KMS-11 (cell line): ENCODE results near the gene CXCR5.

Experiments
- H2AFZ ChIP-seq: fragments of 200-600 bp; sonication (generic); 2 replicates; pipeline ENCODE4 v1.6.1; 2016; ENCODE audit warnings: antibody characterized with exemption, mixed run types, low read depth
- H3K27ac ChIP-seq: fragments of 200-600 bp; sonication (generic); 2 replicates; pipeline ENCODE4 v1.6.1; 2016; ENCODE audit warnings: mild to moderate bottlenecking, mixed run types
- H3K27me3 ChIP-seq: fragments of 200-600 bp; sonication (generic); 2 replicates; pipeline ENCODE4 v1.6.1; 2017; ENCODE audit warnings: mild to moderate bottlenecking, low read depth, mixed run types, moderate library complexity; ENCODE audit not compliant: insufficient read depth
- H3K36me3 ChIP-seq: fragments of 200-600 bp; sonication (generic); 2 replicates; pipeline ENCODE4 v1.6.1; 2017; ENCODE audit warnings: mild to moderate bottlenecking, mixed run types; ENCODE audit not compliant: insufficient read depth
- H3K4me1 ChIP-seq: fragments of 200-600 bp; sonication (generic); 2 replicates; pipeline ENCODE4 v1.6.1; 2016; ENCODE audit warnings: mild to moderate bottlenecking, low read depth, mixed run types; ENCODE audit not compliant: poor library complexity, severe bottlenecking
- H3K4me2 ChIP-seq: fragments of 200-600 bp; sonication (generic); 2 replicates; pipeline ENCODE4 v1.7.0; 2016; ENCODE audit warnings: mild to moderate bottlenecking, mixed run types
- H3K4me3 ChIP-seq: fragments of 200-600 bp; sonication (generic); IDR thresholded peaks from 2 replicates; pipeline ENCODE4 v1.6.1; 2017; ENCODE audit warnings: low read depth, low read length, mixed read lengths; ENCODE audit not compliant: insufficient read depth
- H3K79me2 ChIP-seq: fragments of 200-600 bp; sonication (generic); 2 replicates; pipeline ENCODE4 v1.6.1; 2016; ENCODE audit warnings: low read depth, mixed run types; ENCODE audit not compliant: insufficient read depth
- H3K9ac ChIP-seq: fragments of 200-600 bp; sonication (generic); 2 replicates; pipeline ENCODE4 v1.6.1; 2016; ENCODE audit warnings: mild to moderate bottlenecking, mixed run types
- H4K20me1 ChIP-seq: fragments of 200-600 bp; sonication (generic); 2 replicates; pipeline ENCODE4 v1.6.1; 2016; ENCODE audit warnings: mild to moderate bottlenecking, mixed run types; ENCODE audit not compliant: insufficient read depth
- CTCF ChIP-seq: fragments of 200-600 bp; sonication (generic); conservative IDR thresholded peaks from 2 replicates; pipeline ENCODE4 v1.6.1; 2017; ENCODE audit warnings: low read depth, mild to moderate bottlenecking, antibody characterized with exemption, low read length, moderate library complexity, mixed read lengths

Gene CXCR5

DNA sequence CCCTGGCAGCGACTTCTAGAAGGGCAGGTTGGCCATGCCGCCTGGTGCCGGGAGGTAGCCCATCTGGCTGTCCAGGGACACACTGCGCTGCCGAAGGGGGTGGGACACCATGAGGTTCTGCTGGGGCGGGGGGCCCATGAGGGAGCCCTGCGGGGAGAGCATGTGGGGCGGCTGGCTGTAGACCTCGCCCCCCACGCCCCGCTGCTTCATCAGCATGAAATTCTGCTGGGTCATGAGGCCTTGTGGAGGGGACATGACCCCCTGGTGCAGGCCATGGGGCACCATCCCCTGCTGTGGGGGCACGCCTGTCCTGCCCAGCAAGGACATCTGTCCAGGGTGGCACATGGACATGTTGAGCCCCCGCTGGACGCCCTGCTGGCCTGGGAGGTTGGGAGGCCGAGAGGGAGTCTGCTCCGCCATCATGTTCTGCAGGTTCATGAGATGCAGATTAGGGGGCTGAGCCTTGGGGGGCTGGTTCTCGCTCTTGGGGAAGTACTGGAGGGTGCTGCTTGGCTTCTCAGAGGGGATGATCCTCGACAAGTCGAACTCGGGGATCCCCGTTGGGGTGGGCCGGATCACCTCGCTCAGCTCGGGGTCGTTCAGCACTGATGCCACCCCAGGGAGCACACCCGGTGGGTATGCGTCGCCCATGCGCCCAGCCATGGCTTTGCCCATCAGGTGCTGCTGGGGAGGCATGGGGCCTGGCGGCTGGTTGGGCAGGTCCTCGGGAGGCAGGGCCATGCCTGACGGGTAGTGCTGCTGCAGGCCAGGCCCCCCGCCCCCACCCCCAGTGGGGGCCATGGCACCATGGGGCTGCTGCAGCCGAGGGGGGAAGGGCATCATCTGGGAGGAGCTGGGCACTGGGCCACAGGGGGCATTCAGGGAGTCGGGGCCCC lies 15.0 kb downstream of the CXCR5 start:
- H3K79me2 ChIP-seq = no peaks in the 10 kb centered on the region
- no peaks in the 10 kb centered on the region for H4K20me1 ChIP-seq
- no peaks in the 10 kb centered on the region for H3K4me1 ChIP-seq
- H3K4me3 ChIP-seq = no peak overlapping the region
- no peak overlapping the region for H2AFZ ChIP-seq
- no peak for TF ChIP-seq CTCF
- no peaks in the 10 kb centered on the region for H3K27me3 ChIP-seq
- H3K4me2 ChIP-seq = no peak overlapping the region
- no peaks in the 10 kb centered on the region for H3K36me3 ChIP-seq
- H3K27ac ChIP-seq = no peak overlapping the region
- H3K9ac ChIP-seq = no peak overlapping the region

GRCh38 chr11:118899296-118899688 lies 15.6 kb downstream of the CXCR5 start:
- Histone ChIP-seq H4K20me1 (no peaks in the 10 kb centered on the region), H3K36me3 (no peaks in the 10 kb centered on the region), H3K4me2 (no peak overlapping the region), H3K4me3 (no peak overlapping the region), H3K9ac (no peak overlapping the region), H2AFZ (no peak overlapping the region), H3K79me2 (no peaks in the 10 kb centered on the region), H3K4me1 (no peaks in the 10 kb centered on the region), H3K27ac (no peak overlapping the region), H3K27me3 (no peaks in the 10 kb centered on the region)
- no peak for TF ChIP-seq CTCF

DNA sequence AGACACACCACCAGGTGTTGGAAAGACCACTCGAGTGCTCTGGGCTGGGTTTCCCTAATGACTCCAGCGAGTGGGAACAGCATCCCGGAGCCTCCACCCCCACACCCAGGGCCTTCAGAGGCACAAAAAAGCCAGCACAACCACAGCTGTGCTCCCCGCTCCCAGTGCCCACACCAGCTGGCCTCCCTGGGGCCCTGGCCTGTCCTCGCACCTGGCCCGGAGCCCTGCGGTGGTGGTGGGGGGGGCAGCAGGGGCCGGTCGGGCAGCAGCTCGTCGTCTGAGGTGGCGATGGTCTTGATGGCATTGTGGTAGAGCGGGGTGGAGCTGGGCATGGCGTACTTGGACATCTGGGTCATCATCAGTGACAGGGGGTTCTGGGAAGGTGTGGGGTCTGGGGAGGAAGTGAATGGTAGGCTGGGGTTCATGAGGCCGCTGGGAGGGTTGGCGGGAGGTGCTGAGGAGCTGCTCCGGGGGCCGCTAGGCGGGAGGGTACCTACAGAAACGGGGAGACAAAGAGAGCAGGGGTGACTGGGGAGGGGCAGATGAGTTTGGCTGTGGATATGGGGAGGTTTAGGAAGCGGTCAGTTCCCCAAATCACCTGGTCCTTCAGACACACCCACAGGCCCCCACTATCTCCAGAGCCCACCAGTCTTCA lies 16.1 kb downstream of the CXCR5 start:
- Histone ChIP-seq H3K79me2 (no peaks in the 10 kb centered on the region), H3K27me3 (no peaks in the 10 kb centered on the region), H3K4me1 (no peaks in the 10 kb centered on the region), H3K4me3 (no peak overlapping the region), H4K20me1 (no peaks in the 10 kb centered on the region), H2AFZ (no peak overlapping the region), H3K36me3 (no peaks in the 10 kb centered on the region), H3K27ac (no peak overlapping the region), H3K4me2 (no peak overlapping the region), H3K9ac (no peak overlapping the region)
- no peak for TF ChIP-seq CTCF

DNA sequence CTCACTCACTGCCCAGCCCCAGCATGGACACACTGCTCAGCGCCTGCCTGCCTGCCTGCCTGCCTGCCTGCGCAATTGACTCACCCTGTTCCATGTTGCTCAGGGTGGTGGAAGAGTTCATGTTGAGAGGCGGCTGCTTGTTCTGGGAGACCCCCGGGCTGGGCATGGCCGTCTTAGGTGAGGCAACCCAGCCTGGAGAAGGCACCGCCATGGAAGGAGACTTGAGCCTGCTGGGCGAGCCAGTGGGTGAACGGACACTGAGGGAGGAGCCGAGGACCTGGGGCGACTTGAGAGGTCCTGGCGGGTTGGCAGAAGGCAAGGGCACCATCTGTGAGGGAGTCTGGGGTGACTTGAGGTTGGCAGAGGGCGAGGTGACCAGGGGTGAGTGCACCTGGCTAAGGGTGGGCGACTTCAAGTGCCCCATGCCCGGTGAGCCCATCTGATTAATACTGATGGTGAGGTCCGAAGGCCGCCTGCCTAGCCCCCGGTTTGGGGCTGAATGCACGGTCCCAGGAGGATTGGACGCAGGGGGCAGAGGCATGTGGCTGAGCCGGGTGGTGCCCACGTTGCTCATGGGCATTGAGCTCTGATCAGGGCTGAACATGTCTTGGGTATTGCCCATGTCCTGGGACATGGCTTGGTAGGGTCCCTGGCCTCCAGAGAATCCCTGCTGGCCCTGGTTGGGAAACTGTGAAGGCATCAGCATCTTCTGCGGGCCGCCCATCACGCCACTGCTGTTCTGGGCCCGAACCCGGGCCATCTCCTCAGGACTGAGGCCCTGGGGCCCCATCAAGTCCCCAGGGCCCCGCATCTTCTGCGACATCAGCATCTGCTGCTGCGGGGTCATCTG lies 17.1 kb downstream of the CXCR5 start:
- TF ChIP-seq CTCF = no peak
- no peaks in the 10 kb centered on the region for H4K20me1 ChIP-seq
- H3K9ac ChIP-seq = no peak overlapping the region

More for the DNA sequence above, 17.1 kb downstream of the CXCR5 start:
- Histone ChIP-seq H3K4me1 (no peaks in the 10 kb centered on the region), H3K27me3 (no peaks in the 10 kb centered on the region), H3K79me2 (no peaks in the 10 kb centered on the region), H3K36me3 (no peaks in the 10 kb centered on the region), H3K27ac (no peak overlapping the region), H2AFZ (no peak overlapping the region), H3K4me3 (no peak overlapping the region), H3K4me2 (no peak overlapping the region)
